Fibroblast of lung (primary cell): ENCODE measurements around the gene ABCA13.

Experiments
- CTCF ChIP-seq, 2 donors: IDR thresholded peaks in 1 of 2; conservative IDR thresholded peaks in 1 of 2; 1 replicate in 1 of 2; 2 replicates in 1 of 2; pipeline ENCODE4 v1.5.1; 2011 to 2012; ENCODE audit warnings: low read length in 2 of 2, control low read depth in 1 of 2, inconsistent platforms in 1 of 2, low read depth in 1 of 2, mild to moderate bottlenecking in 1 of 2
- EZH2 ChIP-seq: IDR thresholded peaks from 2 replicates; pipeline ENCODE4 v1.5.1; 2012; ENCODE audit warnings: low read length, control low read depth, mild to moderate bottlenecking; ENCODE audit errors: missing control alignments

GRCh38 chr7:48458701-48459524 lies 287.7 kb downstream of the ABCA13 start:
- TF ChIP-seq CTCF (conservative IDR thresholded peaks at IDR 0.05 in 1 of 2, IDR thresholded peaks at IDR 0.05 in 1 of 2; ENCODE audit: low read depth in 1 of 2, low read length in 2 of 2) (no peak), EZH2 (no peak)
